OCI-LY7 (cell line): Measurements from ENCODE around the gene CYTL1. TPM values are rescaled to one million over a fixed set of nuclear protein-coding genes. Genes with fewer than 3 reads are reported as not detected.
"Not testable (repeated sequence)": the region's sequence is repeated elsewhere in the genome, so short reads cannot be mapped to it uniquely, and the experiment has no call there.

Source experiments
- Bru-seq: library from RNA; stranded (reverse); fragments of 400-500 nt; gene quantifications from one replicate; lab custom pipeline; 2021; lab: Mats Ljungman, UMichigan
- BruChase-seq, 2 experiments: library from RNA; stranded (reverse); fragments of 400-500 nt; gene quantifications; one replicate each; lab custom pipeline; 2021; lab: Mats Ljungman, UMichigan
- BruUV-seq: library from RNA; stranded (reverse); fragments of 400-500 nt; replicated peaks from 2 replicates; lab custom pipeline; 2021; lab: Mats Ljungman, UMichigan
- CTCF ChIA-PET: fragments of 300-600 bp; sonication (Branson Sonifier 250); formaldehyde crosslinking; loops from one replicate; lab custom pipeline; 2022; ENCODE audit warnings: antibody characterized with exemption; ENCODE audit not compliant: unreplicated experiment; lab: Charles Lee
- POLR2A ChIA-PET: fragments of 300-600 bp; sonication (Branson Sonifier 250); formaldehyde crosslinking; loops from one replicate; lab custom pipeline; 2022; ENCODE audit warnings: antibody characterized with exemption; lab: Charles Lee
- DNase-seq: peaks from one replicate; pipeline ENCODE4 v3.0.0-alpha.2; 2015; ENCODE audit warnings: low spot score
- H2AFZ ChIP-seq: fragments of 200-600 bp; sonication (generic), shearing (Covaris generic); 2 replicates; pipeline ENCODE4 v1.6.1; 2014; ENCODE audit warnings: mild to moderate bottlenecking, antibody characterized with exemption, low read length, moderate library complexity
- H3K27ac ChIP-seq: fragments of 200-600 bp; sonication (generic); 2 replicates; pipeline ENCODE4 v1.5.1; 2014; ENCODE audit warnings: mixed run types, low read depth, mild to moderate bottlenecking, moderate library complexity, low read length, inconsistent platforms; ENCODE audit not compliant: poor library complexity, severe bottlenecking
- H3K36me3 ChIP-seq: fragments of 200-600 bp; sonication (generic); 2 replicates; pipeline ENCODE4 v1.6.1; 2014; ENCODE audit warnings: mild to moderate bottlenecking, antibody characterized with exemption, low read length, moderate library complexity, mixed read lengths; ENCODE audit not compliant: insufficient read depth
- H3K4me1 ChIP-seq: fragments of 200-600 bp; sonication (generic); 2 replicates; pipeline ENCODE4 v1.5.1; 2014; ENCODE audit warnings: mild to moderate bottlenecking, low read length; ENCODE audit not compliant: insufficient read depth, poor library complexity, severe bottlenecking
- H3K4me2 ChIP-seq: fragments of 200-600 bp; sonication (generic); 2 replicates; pipeline ENCODE4 v1.6.1; 2014; ENCODE audit warnings: mild to moderate bottlenecking, low read length
- H3K4me3 ChIP-seq: fragments of 200-600 bp; sonication (generic); 2 replicates; pipeline ENCODE4 v1.5.1; 2014; ENCODE audit warnings: mild to moderate bottlenecking, low read depth, low read length; ENCODE audit not compliant: poor library complexity, severe bottlenecking
- H3K79me2 ChIP-seq: fragments of 200-600 bp; sonication (generic); 2 replicates; pipeline ENCODE4 v1.6.1; 2016; ENCODE audit warnings: low read depth, mild to moderate bottlenecking, low read length, moderate library complexity, mixed read lengths; ENCODE audit not compliant: insufficient read depth
- H3K9me2 ChIP-seq: fragments of 200-600 bp; sonication (generic); 2 replicates; pipeline ENCODE4 v1.6.1; 2016; ENCODE audit warnings: mild to moderate bottlenecking, low read length, mixed read lengths; ENCODE audit not compliant: insufficient read depth
- H3K9me3 ChIP-seq: fragments of 200-600 bp; sonication (generic); 2 replicates; pipeline ENCODE4 v1.6.1; 2014; ENCODE audit warnings: mild to moderate bottlenecking, mixed run types, low read length, mixed read lengths
- H4K20me1 ChIP-seq: fragments of 200-600 bp; sonication (generic); 2 replicates; pipeline ENCODE4 v1.6.1; 2014; ENCODE audit warnings: mild to moderate bottlenecking, antibody characterized with exemption, low read length, moderate library complexity, mixed read lengths; ENCODE audit not compliant: insufficient read depth
- EZH2phosphoT487 ChIP-seq: fragments of 200-600 bp; sonication (generic); IDR thresholded peaks from 2 replicates; pipeline ENCODE4 v1.6.1; 2018; ENCODE audit warnings: low read depth, borderline replicate concordance, mild to moderate bottlenecking, mixed run types, antibody characterized with exemption, low read length, moderate library complexity, mixed read lengths
- intact Hi-C: fragments of 100-400 bp; cut with micrococcal nuclease; formaldehyde crosslinking; loops from one replicate; pipeline ENCODE4 v1.10.0; 2022; ENCODE audit not compliant: unreplicated experiment
- long read RNA-seq: library from polyadenylated mRNA; stranded (forward); transcript quantifications from one replicate; pipeline ENCODE4 v2.0.0, GENCODE V29; 2022
- total RNA-seq, 2 experiments: library from RNA; depleted of rRNA in 1 of 2; stranded (reverse); fragments of >200 nt in 1 of 2; shearing (Covaris generic) in 1 of 2; gene quantifications; 2 replicates each; pipeline ENCODE4 v1.2.3, GENCODE V29; 2014 to 2022
- TF ChIP-seq, protein P1 (sequence below): fragments of 200-600 bp; sonication (generic); conservative IDR thresholded peaks from 2 replicates; pipeline ENCODE4 v1.5.1; 2014; ENCODE audit warnings: mild to moderate bottlenecking, antibody characterized with exemption, low read length, moderate library complexity, mixed read lengths

Gene CYTL1, protein sequence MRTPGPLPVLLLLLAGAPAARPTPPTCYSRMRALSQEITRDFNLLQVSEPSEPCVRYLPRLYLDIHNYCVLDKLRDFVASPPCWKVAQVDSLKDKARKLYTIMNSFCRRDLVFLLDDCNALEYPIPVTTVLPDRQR
- total RNA-seq (2014; rRNA removed; shearing (Covaris generic)), result not detected in 2 replicates
- not detected in 2 replicates for total RNA-seq (2022)
- Bru-seq, nascent RNA, result not detected
- BruChase-seq, experiment 1, labeled RNA remaining after a 6-hour chase, result not detected
- BruChase-seq, experiment 2, labeled RNA remaining after a 2-hour chase, result not detected
- long read RNA-seq, result 0 reads

DNA sequence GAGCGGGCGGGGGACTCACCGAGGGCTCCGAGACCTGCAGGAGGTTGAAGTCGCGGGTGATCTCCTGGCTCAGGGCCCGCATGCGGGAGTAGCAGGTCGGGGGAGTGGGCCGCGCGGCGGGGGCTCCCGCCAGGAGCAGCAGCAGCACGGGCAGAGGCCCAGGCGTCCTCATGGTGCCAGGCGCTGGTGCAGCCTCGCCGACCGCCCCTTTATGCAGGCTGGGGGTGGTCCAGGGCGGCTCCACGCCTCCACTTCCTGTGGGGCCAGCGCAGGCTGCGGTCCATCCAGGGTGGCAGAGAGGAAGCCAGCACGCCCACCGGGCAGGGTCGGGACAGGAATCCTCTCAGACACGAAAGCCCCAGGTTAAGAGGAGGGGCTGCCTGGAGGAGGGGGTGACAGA, at the start of gene CYTL1:
TSS of gene CYTL1 (minus strand) at position 185 of the 400 bp plus-strand sequence. CDS start at position 172, 13 bp downstream.
- intact Hi-C loops, result no loop called here
- Histone ChIP-seq H4K20me1 (no peaks in the 10 kb centered on the region), H3K9me2 (no peaks in the 10 kb centered on the region), H3K27ac (no peak within 1 kb of the TSS), H3K4me2 (no peak within 1 kb of the TSS), H3K36me3 (no peaks in the 10 kb centered on the region), H3K4me1 (no peaks in the 10 kb centered on the region), H3K79me2 (no peaks in the 10 kb centered on the region), H3K9me3 (no peaks in the 10 kb centered on the region), H2AFZ (no peak within 1 kb of the TSS), H3K4me3 (no peak within 1 kb of the TSS)
- BruUV-seq, result no TSS peak
- no peak for TF ChIP-seq EZH2phosphoT487
- TF ChIP-seq, protein P1, sequence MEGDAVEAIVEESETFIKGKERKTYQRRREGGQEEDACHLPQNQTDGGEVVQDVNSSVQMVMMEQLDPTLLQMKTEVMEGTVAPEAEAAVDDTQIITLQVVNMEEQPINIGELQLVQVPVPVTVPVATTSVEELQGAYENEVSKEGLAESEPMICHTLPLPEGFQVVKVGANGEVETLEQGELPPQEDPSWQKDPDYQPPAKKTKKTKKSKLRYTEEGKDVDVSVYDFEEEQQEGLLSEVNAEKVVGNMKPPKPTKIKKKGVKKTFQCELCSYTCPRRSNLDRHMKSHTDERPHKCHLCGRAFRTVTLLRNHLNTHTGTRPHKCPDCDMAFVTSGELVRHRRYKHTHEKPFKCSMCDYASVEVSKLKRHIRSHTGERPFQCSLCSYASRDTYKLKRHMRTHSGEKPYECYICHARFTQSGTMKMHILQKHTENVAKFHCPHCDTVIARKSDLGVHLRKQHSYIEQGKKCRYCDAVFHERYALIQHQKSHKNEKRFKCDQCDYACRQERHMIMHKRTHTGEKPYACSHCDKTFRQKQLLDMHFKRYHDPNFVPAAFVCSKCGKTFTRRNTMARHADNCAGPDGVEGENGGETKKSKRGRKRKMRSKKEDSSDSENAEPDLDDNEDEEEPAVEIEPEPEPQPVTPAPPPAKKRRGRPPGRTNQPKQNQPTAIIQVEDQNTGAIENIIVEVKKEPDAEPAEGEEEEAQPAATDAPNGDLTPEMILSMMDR, result no peak
- CTCF ChIA-PET, result no interaction called here
- POLR2A ChIA-PET, result no interaction called here
- no peak for DNase-seq

DNA sequence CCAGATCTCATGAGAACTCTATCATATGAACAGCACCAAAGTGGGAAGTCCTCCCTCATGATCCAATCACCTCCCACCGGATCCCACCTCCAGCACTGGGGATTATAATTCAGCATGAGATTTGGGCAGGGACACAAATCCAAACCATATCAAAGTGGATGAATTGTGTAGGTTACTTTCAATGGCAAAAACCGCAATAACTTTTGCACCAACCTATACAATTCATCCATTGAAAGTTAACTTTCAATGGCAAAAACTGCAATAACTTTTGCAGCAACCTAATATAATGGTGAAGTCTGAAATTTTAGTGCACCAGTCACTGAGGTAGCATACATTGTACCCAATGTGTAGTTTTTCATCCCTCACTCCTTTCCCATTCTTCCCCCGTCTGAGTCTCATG, 48.6 kb upstream of the CYTL1 start:
- Histone ChIP-seq H3K36me3 (no peaks in the 10 kb centered on the region), H3K4me1 (no peaks in the 10 kb centered on the region), H3K4me3 (no peak overlapping the region), H3K9me2 (no peaks in the 10 kb centered on the region), H3K27ac (no peak overlapping the region), H4K20me1 (no peaks in the 10 kb centered on the region), H3K79me2 (no peaks in the 10 kb centered on the region), H3K4me2 (no peak overlapping the region), H3K9me3 (0 out of 2 replicates have a peak, but pooled peaks cover 6% of the 10 kb centered on the region), H2AFZ (no peak overlapping the region)
- intact Hi-C loops, result no loop called here
- no TSS peak for BruUV-seq
- DNase-seq, result no peak
- ChIA-PET POLR2A (interaction anchor here (1.3 kb wide), 1 partner anchor 11 kb away, joined by 3 read pairs; no protein-coding TSS in a partner anchor), CTCF (no interaction called here)
- TF ChIP-seq, protein P1, result no peak
- no peak for TF ChIP-seq EZH2phosphoT487

DNA sequence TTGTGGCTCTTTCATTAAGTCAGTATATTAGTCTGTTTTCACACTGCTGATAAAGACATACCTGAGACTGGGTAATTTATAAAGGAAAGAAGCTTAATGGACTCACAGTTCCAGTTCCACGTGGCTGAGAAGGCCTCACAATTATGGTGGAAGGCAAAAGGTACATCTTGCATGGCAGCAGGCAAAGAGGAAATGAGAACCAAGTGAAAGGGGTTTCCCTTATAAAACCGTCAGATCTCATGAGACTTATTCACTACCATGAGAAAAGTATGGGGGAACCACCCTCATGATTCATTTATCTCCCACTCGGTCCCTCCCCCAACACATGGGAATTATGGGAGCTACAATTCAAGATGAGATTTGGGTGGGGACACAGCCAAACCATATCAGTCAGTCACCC, 47.7 kb upstream of the CYTL1 start:
- H2AFZ ChIP-seq, H3K79me2 ChIP-seq, H3K36me3 ChIP-seq, intact Hi-C loops, CTCF ChIA-PET, H3K27ac ChIP-seq, H3K9me2 ChIP-seq, H3K4me1 ChIP-seq, BruUV-seq, H3K4me3 ChIP-seq, H3K4me2 ChIP-seq, H4K20me1 ChIP-seq, H3K9me3 ChIP-seq, DNase-seq: not testable (repeated sequence)
- POLR2A ChIA-PET, result interaction anchor here (1.3 kb wide), 1 partner anchor 10 kb away, joined by 3 read pairs; no protein-coding TSS in a partner anchor
